Measurements from ENCODE around the gene NRG4. TPM values are rescaled to one million over a fixed set of nuclear protein-coding genes. Genes with fewer than 3 reads are reported as not detected.
"Not testable (repeated sequence)": the region's sequence is repeated elsewhere in the genome, so short reads cannot be mapped to it uniquely, and the experiment has no call there.

The NRG4 gene
- total RNA-seq, 1 donor from 2014 or later: not detected

- intact Hi-C loops (cut with DNase I): no loop called here
- no peak for DNase-seq (ENCODE audit: missing footprints)
- no peak for ATAC-seq
These were observed 69.8 kb downstream of the NRG4 start for GRCh38 chr15:75942464-75942863.

- ATAC-seq: no peak
- intact Hi-C loops (cut with DNase I): no loop called here
- DNase-seq (ENCODE audit: missing footprints): no peak
These were observed 81.4 kb downstream of the NRG4 start for GRCh38 chr15:75930866-75931265.

GRCh38 chr15:75929799-75930565 is 82.2 kb downstream of the NRG4 start:
- intact Hi-C loops (cut with DNase I): no loop called here
- ATAC-seq: no peak
- DNase-seq (ENCODE audit: missing footprints): no peak

- intact Hi-C loops (cut with DNase I): no loop called here
- no peak for ATAC-seq
- DNase-seq (ENCODE audit: missing footprints): no peak
These were observed 83.3 kb downstream of the NRG4 start for GRCh38 chr15:75928680-75929608.

- no peak for ATAC-seq
- intact Hi-C loops (cut with DNase I): no loop called here
- DNase-seq (ENCODE audit: missing footprints): no peak
These were observed 84.6 kb downstream of the NRG4 start for GRCh38 chr15:75927601-75928000.

- intact Hi-C loops (cut with DNase I): no loop called here
These were observed 85.3 kb downstream of the NRG4 start for GRCh38 chr15:75926931-75927330.

GRCh38 chr15:75925440-75925839 is 86.8 kb downstream of the NRG4 start:
- ATAC-seq (no peak), DNase-seq (ENCODE audit: missing footprints) (no peak)
- intact Hi-C loops (cut with DNase I): no loop called here

More at GRCh38 chr15:75926931-75927330, 85.3 kb downstream of the NRG4 start:
- DNase-seq (ENCODE audit: missing footprints) (no peak), ATAC-seq (no peak)

GRCh38 chr15:75924576-75924975 is 87.6 kb downstream of the NRG4 start:
- no peak for ATAC-seq
- intact Hi-C loops (cut with DNase I): loop anchor here (5.0 kb wide), 1 partner anchor 112 kb away; no protein-coding TSS in a partner anchor
- DNase-seq (ENCODE audit: missing footprints): no peak

GRCh38 chr15:75923756-75924155 is 88.5 kb downstream of the NRG4 start:
- DNase-seq (ENCODE audit: missing footprints) (no peak), ATAC-seq (no peak)
- intact Hi-C loops (cut with DNase I): loop anchor here (5.0 kb wide), 1 partner anchor 111 kb away; no protein-coding TSS in a partner anchor

GRCh38 chr15:75921732-75922703 is 90.2 kb downstream of the NRG4 start:
- intact Hi-C loops (cut with DNase I): loop anchor here (5.0 kb wide), 1 partner anchor 110 kb away; no protein-coding TSS in a partner anchor
- DNase-seq (ENCODE audit: missing footprints) (no peak), ATAC-seq (peak; percentile 76)

GRCh38 chr15:75920079-75920478 is 92.1 kb downstream of the NRG4 start:
- intact Hi-C loops (cut with DNase I): loop anchor here (5.0 kb wide), 1 partner anchor 108 kb away; no protein-coding TSS in a partner anchor
- no peak for DNase-seq (ENCODE audit: missing footprints)
- ATAC-seq: no peak

- no peak for ATAC-seq
- intact Hi-C loops (cut with DNase I): no loop called here
These were observed 94.1 kb downstream of the NRG4 start for GRCh38 chr15:75918135-75918534.

GRCh38 chr15:75916978-75917377 is 95.2 kb downstream of the NRG4 start:
- ATAC-seq: no peak
- intact Hi-C loops (cut with DNase I): no loop called here
- no peak for DNase-seq (ENCODE audit: missing footprints)

More at GRCh38 chr15:75918135-75918534, 94.1 kb downstream of the NRG4 start:
- no peak for DNase-seq (ENCODE audit: missing footprints)

GRCh38 chr15:75910355-75910754 is 101.9 kb downstream of the NRG4 start:
- intact Hi-C loops (cut with DNase I); ATAC-seq; DNase-seq (ENCODE audit: missing footprints): not testable (repeated sequence)

GRCh38 chr15:75905231-75905630 is 107.0 kb downstream of the NRG4 start:
- ATAC-seq (no peak), DNase-seq (ENCODE audit: missing footprints) (no peak)
- intact Hi-C loops (cut with DNase I): no loop called here

- DNase-seq (ENCODE audit: missing footprints) (peak; percentile 97), ATAC-seq (peak; percentile 99)
- intact Hi-C loops (cut with DNase I): loop anchor here (5.0 kb wide), 1 partner anchor 61 kb away; the partner anchor contains the start of gene UBE2Q2
These were observed 108.6 kb downstream of the NRG4 start, which contains the start of gene FBXO22 for GRCh38 chr15:75903331-75904239. Gene FBXO22 (plus strand): TSS chr15:75903878. CDS start chr15:75903964, 86 bp downstream.

GRCh38 chr15:75902129-75902557 is 110.1 kb downstream of the NRG4 start:
- ATAC-seq (peak; percentile 15), DNase-seq (ENCODE audit: missing footprints) (no peak)
- intact Hi-C loops (cut with DNase I): loop anchor here (5.0 kb wide), 1 partner anchor 60 kb away; the partner anchor contains the start of gene UBE2Q2

Data from Right ventricle myocardium inferior (tissue), 1 donor.